DOHH2 (cell line): Measurements from ENCODE around the gene PDF.

ENCODE experiments used
- H3F3A ChIP-seq: fragments of 200-600 bp; sonication (generic), shearing (Covaris generic); 2 replicates; pipeline ENCODE4 v1.6.0; 2016; ENCODE audit warnings: antibody characterized with exemption, mild to moderate bottlenecking; ENCODE audit not compliant: control insufficient read depth, insufficient read depth
- H3K27ac ChIP-seq: fragments of 200-600 bp; sonication (generic); 2 replicates; pipeline ENCODE4 v1.5.1; 2014; ENCODE audit warnings: low read depth, mild to moderate bottlenecking, low read length, moderate library complexity
- H3K27me3 ChIP-seq: fragments of 200-600 bp; sonication (generic); 2 replicates; pipeline ENCODE4 v1.6.1; 2014; ENCODE audit warnings: mild to moderate bottlenecking, low read length, mixed read lengths; ENCODE audit not compliant: control insufficient read depth
- H3K36me3 ChIP-seq: fragments of 200-600 bp; sonication (generic); 2 replicates; pipeline ENCODE4 v1.6.1; 2014; ENCODE audit warnings: mild to moderate bottlenecking, low read length, moderate library complexity, mixed read lengths; ENCODE audit not compliant: control insufficient read depth
- H3K4me1 ChIP-seq: fragments of 200-600 bp; sonication (generic); 2 replicates; pipeline ENCODE4 v1.6.1; 2014; ENCODE audit warnings: mild to moderate bottlenecking, low read length, mixed read lengths; ENCODE audit not compliant: control insufficient read depth
- H3K4me2 ChIP-seq: fragments of 200-600 bp; sonication (generic); 2 replicates; pipeline ENCODE4 v1.6.0; 2014; ENCODE audit warnings: mild to moderate bottlenecking, low read length, moderate library complexity
- H3K4me3 ChIP-seq: fragments of 200-600 bp; sonication (generic); 2 replicates; pipeline ENCODE4 v1.5.1; 2014; ENCODE audit warnings: mild to moderate bottlenecking, low read length, mixed read lengths
- H3K79me2 ChIP-seq: fragments of 200-600 bp; sonication (generic); 2 replicates; pipeline ENCODE4 v1.6.1; 2014; ENCODE audit warnings: mild to moderate bottlenecking, low read length, mixed read lengths; ENCODE audit not compliant: control insufficient read depth
- H3K9me2 ChIP-seq: fragments of 200-600 bp; sonication (generic); replicated peaks from 2 replicates; pipeline ENCODE4 v1.6.1; 2014; ENCODE audit warnings: mild to moderate bottlenecking, low read length, mixed read lengths; ENCODE audit not compliant: control insufficient read depth
- H3K9me3 ChIP-seq: fragments of 200-600 bp; sonication (generic); 2 replicates; pipeline ENCODE4 v1.6.1; 2014; ENCODE audit warnings: antibody characterized with exemption, low read length, mixed read lengths; ENCODE audit not compliant: control insufficient read depth, insufficient read depth
- H4K20me1 ChIP-seq: fragments of 200-600 bp; sonication (generic); 2 replicates; pipeline ENCODE4 v1.6.0; 2014; ENCODE audit warnings: low read depth, mild to moderate bottlenecking, antibody characterized with exemption, low read length, moderate library complexity; ENCODE audit not compliant: control insufficient read depth, insufficient read depth
- CTCF ChIP-seq: fragments of 200-600 bp; sonication (generic); IDR thresholded peaks from one replicate; pipeline ENCODE4 v1.5.1; 2014; ENCODE audit warnings: antibody characterized with exemption, mild to moderate bottlenecking, low read depth, low read length; ENCODE audit not compliant: poor library complexity, severe bottlenecking
- EZH2phosphoT487 ChIP-seq: fragments of 200-600 bp; sonication (generic); IDR thresholded peaks from 2 replicates; pipeline ENCODE4 v1.6.1; 2017; ENCODE audit warnings: borderline replicate concordance, mild to moderate bottlenecking, antibody characterized with exemption, low read length, moderate library complexity, mixed read lengths

PDF gene

DNA sequence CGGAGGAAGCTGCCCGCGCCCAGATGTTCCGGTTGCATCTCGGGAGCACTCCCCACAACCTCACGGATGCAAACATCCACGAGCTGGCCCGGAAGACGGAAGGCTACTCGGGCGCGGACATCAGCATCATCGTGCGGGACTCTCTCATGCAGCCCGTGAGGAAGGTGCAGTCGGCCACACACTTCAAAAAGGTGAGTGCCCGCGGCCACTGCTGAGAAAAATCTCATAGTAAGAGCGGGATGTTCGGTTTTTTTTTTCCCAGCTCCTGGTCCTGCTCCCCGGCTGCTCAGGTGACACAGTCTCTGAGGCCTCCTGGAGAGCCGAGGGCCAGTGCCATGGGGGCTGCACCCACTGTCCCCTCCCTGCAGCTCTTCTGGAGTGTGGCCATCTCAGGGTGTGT, 9.3 kb downstream of the PDF start:
- H3K36me3 ChIP-seq, result peaks cover 92% of the 10 kb centered on the region
- H4K20me1 ChIP-seq, result peaks cover 17% of the 10 kb centered on the region; the same call in 1 of the 2 replicates
- 0 out of 2 replicates have a peak, but pooled peaks cover 2% of the 10 kb centered on the region for H3F3A ChIP-seq
- peaks cover 71% of the 10 kb centered on the region for H3K79me2 ChIP-seq
- no peaks in the 10 kb centered on the region for H3K27me3 ChIP-seq
- no peaks in the 10 kb centered on the region for H3K9me2 ChIP-seq
- peaks cover 15% of the 10 kb centered on the region for H3K4me1 ChIP-seq
- TF ChIP-seq EZH2phosphoT487 (no peak), CTCF (no peak)
- no peak overlapping the region for H3K4me2 ChIP-seq
- no peak overlapping the region for H3K27ac ChIP-seq
- no peaks in the 10 kb centered on the region for H3K9me3 ChIP-seq
- no peak overlapping the region for H3K4me3 ChIP-seq

GRCh38 chr16:69320740-69321073, 9.7 kb downstream of the PDF start:
- no peak overlapping the region for H3K27ac ChIP-seq
- H3K9me2 ChIP-seq, result no peaks in the 10 kb centered on the region
- H3F3A ChIP-seq, result no peaks in the 10 kb centered on the region
- peaks cover 92% of the 10 kb centered on the region for H3K36me3 ChIP-seq
- peaks cover 71% of the 10 kb centered on the region for H3K79me2 ChIP-seq
- H3K27me3 ChIP-seq, result no peaks in the 10 kb centered on the region
- no peak overlapping the region for H3K4me3 ChIP-seq
- H3K9me3 ChIP-seq, result no peaks in the 10 kb centered on the region
- H3K4me1 ChIP-seq, result peaks cover 11% of the 10 kb centered on the region
- TF ChIP-seq CTCF (no peak), EZH2phosphoT487 (no peak)
- peaks cover 13% of the 10 kb centered on the region; the same call in 1 of the 2 replicates for H4K20me1 ChIP-seq
- H3K4me2 ChIP-seq, result no peak overlapping the region

DNA sequence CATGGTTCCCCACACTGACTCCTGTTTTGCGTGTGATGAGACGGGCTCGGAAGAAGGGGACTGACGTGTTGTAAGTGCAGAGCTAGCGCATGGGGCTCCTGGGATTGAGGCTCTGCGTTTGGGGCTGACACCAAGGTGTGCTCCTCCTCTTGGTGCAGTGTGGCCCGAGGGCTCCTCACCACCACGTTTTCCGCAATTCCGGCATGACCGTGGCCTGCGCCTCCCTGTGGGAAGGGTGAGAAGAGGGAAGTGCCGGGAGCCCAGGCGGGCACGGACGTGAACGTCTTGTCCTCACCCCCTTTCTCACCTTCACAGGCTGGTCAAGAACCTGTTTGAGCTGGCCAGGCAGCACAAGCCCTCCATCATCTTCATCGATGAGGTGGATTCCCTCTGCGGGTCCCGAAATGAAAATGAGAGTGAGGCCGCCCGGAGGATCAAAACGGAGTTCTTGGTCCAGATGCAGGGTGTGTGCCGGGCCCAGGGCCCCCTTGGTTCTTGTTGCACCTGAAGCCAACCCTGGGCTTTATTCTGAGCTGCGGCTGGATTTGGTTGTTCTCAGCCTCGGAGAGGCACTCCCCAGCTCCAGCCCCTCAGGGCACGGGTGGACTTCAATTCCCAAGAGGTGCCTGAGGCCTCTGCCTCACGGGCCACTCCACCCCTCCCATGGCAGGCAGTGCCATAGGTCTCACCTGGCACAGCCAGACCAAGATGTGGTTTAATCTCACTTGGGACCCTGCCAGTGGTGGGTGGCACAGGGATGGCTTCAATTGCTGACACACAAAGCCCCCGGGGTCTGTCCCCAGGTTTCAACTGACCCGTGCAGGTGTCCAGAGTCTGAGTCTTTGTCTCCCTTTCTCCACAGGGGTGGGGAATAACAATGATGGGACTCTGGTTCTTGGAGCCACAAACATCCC, 10.3 kb downstream of the PDF start:
- Histone ChIP-seq H3K27ac (no peak overlapping the region), H3K4me3 (no peak overlapping the region), H3K79me2 (peaks cover 70% of the 10 kb centered on the region), H4K20me1 (peaks cover 13% of the 10 kb centered on the region; the same call in 1 of the 2 replicates), H3K27me3 (no peaks in the 10 kb centered on the region), H3K36me3 (peaks cover 93% of the 10 kb centered on the region), H3K4me2 (no peak overlapping the region), H3F3A (no peaks in the 10 kb centered on the region), H3K9me2 (no peaks in the 10 kb centered on the region), H3K4me1 (peaks cover 10% of the 10 kb centered on the region; the same call in 1 of the 2 replicates), H3K9me3 (no peaks in the 10 kb centered on the region)
- TF ChIP-seq EZH2phosphoT487 (no peak), CTCF (no peak)
